Lung (tissue), 12 donors: Measurements from ENCODE around the gene XRN1. TPM values are rescaled to one million over a fixed set of nuclear protein-coding genes. Genes with fewer than 3 reads are reported as not detected.
"Not testable (repeated sequence)": the region's sequence is repeated elsewhere in the genome, so short reads cannot be mapped to it uniquely, and the experiment has no call there.

ENCODE experiments used
- ATAC-seq: fragments of 200-7000 bp; cut with Tn5 transposase; one replicate; pipeline ENCODE4 v1.9.1; 2020; ENCODE audit warnings: moderate number of reproducible peaks; ENCODE audit not compliant: insufficient read depth, low FRiP score
- DNase-seq, 3 donors: peaks; one replicate each; pipeline ENCODE4 v3.0.0-alpha.2; 2013 to 2017
- H3K27ac ChIP-seq, 2 donors: one replicate each; pipeline ENCODE4 v1.5.1; 2013; ENCODE audit warnings: mild to moderate bottlenecking in 2 of 2, moderate library complexity in 2 of 2, control low read depth in 1 of 2, inconsistent platforms in 1 of 2, low read depth in 1 of 2, low read length in 1 of 2
- H3K27me3 ChIP-seq, 3 donors: one replicate each; pipeline ENCODE4 v1.5.1; 2013; ENCODE audit warnings: low read length in 2 of 3; ENCODE audit not compliant: control insufficient read depth in 3 of 3, insufficient read depth in 3 of 3
- H3K36me3 ChIP-seq, 4 donors: one replicate each; pipeline ENCODE4 v1.5.1; 2013; ENCODE audit warnings: low read length in 4 of 4, mild to moderate bottlenecking in 1 of 4, moderate library complexity in 1 of 4; ENCODE audit not compliant: control insufficient read depth in 4 of 4, insufficient read depth in 4 of 4
- H3K4me1 ChIP-seq, 5 donors: one replicate each; pipeline ENCODE4 v1.5.1; 2013; ENCODE audit warnings: low read length in 5 of 5, mild to moderate bottlenecking in 2 of 5, moderate library complexity in 1 of 5; ENCODE audit not compliant: control insufficient read depth in 5 of 5, insufficient read depth in 5 of 5
- H3K4me3 ChIP-seq: one replicate; pipeline ENCODE4 v1.5.1; 2013; ENCODE audit warnings: mild to moderate bottlenecking, control low read depth, moderate library complexity
- H3K9ac ChIP-seq, 2 donors: one replicate each; pipeline ENCODE4 v1.5.1; 2013; ENCODE audit warnings: low read length in 2 of 2, control low read depth in 1 of 2; ENCODE audit not compliant: insufficient read depth in 1 of 2
- H3K9me3 ChIP-seq, 4 donors: one replicate each; pipeline ENCODE4 v1.5.1; 2013; ENCODE audit warnings: low read length in 3 of 4, mild to moderate bottlenecking in 1 of 4, moderate library complexity in 1 of 4; ENCODE audit not compliant: control insufficient read depth in 4 of 4, insufficient read depth in 3 of 4
- WGBS, 2 donors: extraction: QIAGEN DNeasy Blood & Tissue Kit; methylation state at CpG; one replicate each; pipeline ENCODE4 v1.1.7; 2013; 5-methylcytosine and 5-hydroxymethylcytosine counted together
- polyA plus RNA-seq, 2 donors: library from polyadenylated mRNA; stranded (reverse); fragments of 200-250 nt; gene quantifications; one replicate each; pipeline ENCODE4 v1.2.1, GENCODE V29; 2013
- total RNA-seq, 2 donors: library from RNA; depleted of rRNA in 1 of 2; stranded (reverse); fragments of >200 nt in 1 of 2; gene quantifications; one replicate each; pipeline ENCODE4 v1.2.1, GENCODE V29; 2014 to 2021
- TF ChIP-seq, protein P1 (sequence below): IDR thresholded peaks from 2 replicates; pipeline ENCODE4 v1.5.1; 2012; ENCODE audit warnings: mild to moderate bottlenecking; ENCODE audit errors: control extremely low read depth, extremely low read depth
- donor health status: control.
- donor health status: control.
- donor health status: Bipolar disorder and iron deficiency.
- donor health status: healthy.
- donor health status: DM: yes; HTN: yes; CAD: no.

The XRN1 gene
- total and polyA plus RNA-seq, 4 donors, result 4.9 to 147 (median 18.5) TPM

GRCh38 chr3:142447301-142447851, 461 bp downstream of the XRN1 start:
- Histone ChIP-seq H3K9me3 (no peaks in the 10 kb centered on the region), H3K27me3 (no peaks in the 10 kb centered on the region), H3K36me3 (peaks cover 0 to 9% (median 5%) of the 10 kb centered on the region in 4 donors), H3K4me1 (peaks cover 3 to 27% (median 10%) of the 10 kb centered on the region in 5 donors), H3K4me3 (peak overlapping the region; percentile 93), H3K9ac (peak overlapping the region; percentile 97 to 100), H3K27ac (peak overlapping the region; percentile 81 to 95)
- DNase-seq, result peak in 2 of 3 donors; percentile 67 to 72
- TF ChIP-seq, protein P1, sequence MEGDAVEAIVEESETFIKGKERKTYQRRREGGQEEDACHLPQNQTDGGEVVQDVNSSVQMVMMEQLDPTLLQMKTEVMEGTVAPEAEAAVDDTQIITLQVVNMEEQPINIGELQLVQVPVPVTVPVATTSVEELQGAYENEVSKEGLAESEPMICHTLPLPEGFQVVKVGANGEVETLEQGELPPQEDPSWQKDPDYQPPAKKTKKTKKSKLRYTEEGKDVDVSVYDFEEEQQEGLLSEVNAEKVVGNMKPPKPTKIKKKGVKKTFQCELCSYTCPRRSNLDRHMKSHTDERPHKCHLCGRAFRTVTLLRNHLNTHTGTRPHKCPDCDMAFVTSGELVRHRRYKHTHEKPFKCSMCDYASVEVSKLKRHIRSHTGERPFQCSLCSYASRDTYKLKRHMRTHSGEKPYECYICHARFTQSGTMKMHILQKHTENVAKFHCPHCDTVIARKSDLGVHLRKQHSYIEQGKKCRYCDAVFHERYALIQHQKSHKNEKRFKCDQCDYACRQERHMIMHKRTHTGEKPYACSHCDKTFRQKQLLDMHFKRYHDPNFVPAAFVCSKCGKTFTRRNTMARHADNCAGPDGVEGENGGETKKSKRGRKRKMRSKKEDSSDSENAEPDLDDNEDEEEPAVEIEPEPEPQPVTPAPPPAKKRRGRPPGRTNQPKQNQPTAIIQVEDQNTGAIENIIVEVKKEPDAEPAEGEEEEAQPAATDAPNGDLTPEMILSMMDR, result no peak
- ATAC-seq, result peak; percentile 58
- 1% methylated on average over 35 of the region's 35 CpGs for WGBS, 2 donors

- H3K4me3 ChIP-seq, result no peak overlapping the region
- peak overlapping the region in 1 of 2 donors; percentile 97 for H3K9ac ChIP-seq
- no peaks in the 10 kb centered on the region for H3K27me3 ChIP-seq
- TF ChIP-seq, protein P1, result no peak
- H3K36me3 ChIP-seq, result peaks cover 0 to 2% (median 1%) of the 10 kb centered on the region in 4 donors
- ATAC-seq, result no peak
- 39 to 60% methylated on average over 6 of the region's 6 CpGs for WGBS, 2 donors
- H3K27ac ChIP-seq, result peak overlapping the region in 1 of 2 donors; percentile 47
- H3K9me3 ChIP-seq, result no peaks in the 10 kb centered on the region
- DNase-seq, result peak in 1 of 3 donors; percentile 5
- peaks cover 3 to 27% (median 10%) of the 10 kb centered on the region in 5 donors for H3K4me1 ChIP-seq
Observed at GRCh38 chr3:142445816-142446254, 2.0 kb downstream of the XRN1 start.

- Histone ChIP-seq H3K4me1 (peaks cover 3 to 27% (median 10%) of the 10 kb centered on the region in 5 donors), H3K9ac (no peak overlapping the region), H3K27ac (no peak overlapping the region), H3K36me3 (no peaks in the 10 kb centered on the region), H3K27me3 (no peaks in the 10 kb centered on the region), H3K9me3 (no peaks in the 10 kb centered on the region), H3K4me3 (no peak overlapping the region)
- 87 to 94% methylated on average over 11 of the region's 11 CpGs for WGBS, 2 donors
- ATAC-seq (no peak), DNase-seq (no peak)
- TF ChIP-seq, protein P1, result no peak
Observed at GRCh38 chr3:142444343-142444742, 3.5 kb downstream of the XRN1 start.

DNA sequence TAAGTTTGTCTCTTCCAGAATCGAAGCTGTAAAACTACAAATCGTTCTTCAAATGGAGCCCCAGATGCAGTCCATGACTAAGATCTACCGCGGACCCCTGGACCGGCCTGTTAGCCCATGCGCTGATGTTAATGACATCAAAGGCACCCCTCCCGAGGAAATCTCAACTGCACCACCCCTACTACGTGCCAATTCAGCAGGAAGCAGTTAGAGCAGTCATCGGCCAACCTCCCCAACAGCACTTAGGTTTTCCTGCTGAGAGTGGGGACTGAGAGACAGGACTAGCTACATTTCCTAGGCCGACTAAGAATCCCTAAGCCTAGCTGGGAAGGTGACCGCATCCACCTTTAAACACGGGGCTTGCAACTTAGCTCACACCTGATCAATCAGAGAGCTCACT, 4.8 kb downstream of the XRN1 start:
- H3K36me3 ChIP-seq, H3K4me3 ChIP-seq, H3K9me3 ChIP-seq, ATAC-seq, H3K9ac ChIP-seq, DNase-seq, H3K27me3 ChIP-seq, H3K27ac ChIP-seq: not testable (repeated sequence)
- WGBS, 2 donors, result 95 to 96% methylated on average over 12 of the region's 12 CpGs
- peaks cover 3 to 21% (median 10%) of the 10 kb centered on the region in 5 donors for H3K4me1 ChIP-seq

GRCh38 chr3:142439499-142440220, 8.2 kb downstream of the XRN1 start:
- H3K9ac ChIP-seq, ATAC-seq, H3K9me3 ChIP-seq, H3K27me3 ChIP-seq, DNase-seq, H3K36me3 ChIP-seq, H3K4me3 ChIP-seq, H3K27ac ChIP-seq, H3K4me1 ChIP-seq: not testable (repeated sequence)
- 92% methylated on average over 15 of the region's 15 CpGs for WGBS, 2 donors

GRCh38 chr3:142438096-142438495, 9.7 kb downstream of the XRN1 start:
- 98 to 99% methylated on average over 11 of the region's 11 CpGs for WGBS, 2 donors
- H3K36me3 ChIP-seq, DNase-seq, H3K27me3 ChIP-seq, H3K4me3 ChIP-seq, H3K4me1 ChIP-seq, H3K27ac ChIP-seq, H3K9ac ChIP-seq, H3K9me3 ChIP-seq, ATAC-seq: not testable (repeated sequence)
